Measurements from ENCODE around the gene ATXN8OS.
"Not testable (repeated sequence)": the region's sequence is repeated elsewhere in the genome, so short reads cannot be mapped to it uniquely, and the experiment has no call there.

The ATXN8OS gene

GRCh38 chr13:70107498-70108281 is at the start of gene ATXN8OS:
Gene ATXN8OS, plus strand, starts transcription at chr13:70107826.
- no peak for DNase-seq (ENCODE audit: low read depth)

GRCh38 chr13:70080012-70080411 is 27.6 kb upstream of the ATXN8OS start:
- no peak for DNase-seq (ENCODE audit: low read depth)

GRCh38 chr13:70087247-70087646 is 20.4 kb upstream of the ATXN8OS start:
- DNase-seq (ENCODE audit: low read depth): no peak

- DNase-seq (ENCODE audit: low read depth): no peak
Observed at GRCh38 chr13:70088926-70089325, 18.7 kb upstream of the ATXN8OS start.

- no peak for DNase-seq (ENCODE audit: low read depth)
Observed at GRCh38 chr13:70090036-70090723, 17.4 kb upstream of the ATXN8OS start.

GRCh38 chr13:70098669-70099068 is 9.0 kb upstream of the ATXN8OS start:
- DNase-seq (ENCODE audit: low read depth): no peak

- DNase-seq (ENCODE audit: low read depth): no peak
Observed at GRCh38 chr13:70104481-70104880, 3.1 kb upstream of the ATXN8OS start.

GRCh38 chr13:70107125-70107497 is 515 bp upstream of the ATXN8OS start:
- no peak for DNase-seq (ENCODE audit: low read depth)

- no peak for DNase-seq (ENCODE audit: low read depth)
Observed at GRCh38 chr13:70108356-70109105, 905 bp downstream of the ATXN8OS start, which contains the start of gene KLHL1. Gene KLHL1, minus strand, starts transcription at chr13:70108452. Its CDS starts 753 bp downstream, at chr13:70107699.

- DNase-seq (ENCODE audit: low read depth): no peak
Observed at GRCh38 chr13:70117338-70117905, 9.8 kb downstream of the ATXN8OS start.

- no peak for DNase-seq (ENCODE audit: low read depth)
Observed at GRCh38 chr13:70125693-70126092, 18.1 kb downstream of the ATXN8OS start.

- DNase-seq (ENCODE audit: low read depth): no peak
Observed at GRCh38 chr13:70128098-70128497, 20.5 kb downstream of the ATXN8OS start.

- DNase-seq (ENCODE audit: low read depth): not testable (repeated sequence)
Observed at GRCh38 chr13:70142658-70143057, 35.0 kb downstream of the ATXN8OS start.

- no peak for DNase-seq (ENCODE audit: low read depth)
Observed at GRCh38 chr13:70162141-70162540, 54.5 kb downstream of the ATXN8OS start.

- DNase-seq (ENCODE audit: low read depth): no peak
Observed at GRCh38 chr13:70170689-70171088, 63.1 kb downstream of the ATXN8OS start.

- no peak for DNase-seq (ENCODE audit: low read depth)
Observed at GRCh38 chr13:70171151-70171550, 63.5 kb downstream of the ATXN8OS start.

- DNase-seq (ENCODE audit: low read depth): no peak
Observed at GRCh38 chr13:70172946-70173597, 65.4 kb downstream of the ATXN8OS start.

- no peak for DNase-seq (ENCODE audit: low read depth)
Observed at GRCh38 chr13:70173598-70173959, 66.0 kb downstream of the ATXN8OS start.

GRCh38 chr13:70178346-70178745 is 70.7 kb downstream of the ATXN8OS start:
- no peak for DNase-seq (ENCODE audit: low read depth)

Measured in CMK (cell line).